ENCODE data around the gene NARF.

The NARF gene

GRCh38 chr17:82435601-82436583 lies 22.6 kb upstream of the NARF start:
- Histone ChIP-seq H3F3A (ENCODE audit: insufficient read depth) (peaks cover 5% of the 10 kb centered on the region; the same call in 1 of the 2 replicates), H4K20me1 (ENCODE audit: low read depth, low read length) (no peaks in the 10 kb centered on the region), H3K9me2 (replicated peaks; ENCODE audit: insufficient read depth, low read length) (no peaks in the 10 kb centered on the region), H3K4me3 (ENCODE audit: insufficient read depth, low read length, poor library complexity, severe bottlenecking) (no peak overlapping the region), H3K79me2 (ENCODE audit: insufficient read depth, low read length) (no peaks in the 10 kb centered on the region), H3K4me2 (ENCODE audit: low read depth, low read length, poor library complexity, severe bottlenecking) (no peak overlapping the region), H3K36me3 (ENCODE audit: low read length) (no peaks in the 10 kb centered on the region), H3K27ac (ENCODE audit: low read depth, low read length) (no peak overlapping the region), H2AFZ (ENCODE audit: low read depth, low read length, severe bottlenecking) (no peak overlapping the region), H3K9me3 (ENCODE audit: insufficient read depth, low read length) (no peaks in the 10 kb centered on the region), H3K27me3 (ENCODE audit: low read length) (no peaks in the 10 kb centered on the region), H3K9ac (ENCODE audit: low read length) (no peak overlapping the region)
- TF ChIP-seq EZH2phosphoT487 (conservative IDR thresholded peaks at IDR 0.05; ENCODE audit: low read length) (no peak), CTCF (IDR thresholded peaks at IDR 0.05; ENCODE audit: insufficient read depth, low read length, poor library complexity, severe bottlenecking) (no peak)

GRCh38 chr17:82436601-82437324 lies 21.8 kb upstream of the NARF start:
- TF ChIP-seq CTCF (IDR thresholded peaks at IDR 0.05; ENCODE audit: insufficient read depth, low read length, poor library complexity, severe bottlenecking), result no peak
- TF ChIP-seq EZH2phosphoT487 (conservative IDR thresholded peaks at IDR 0.05; ENCODE audit: low read length), result no peak
- Histone ChIP-seq H3K9ac (ENCODE audit: low read length) (no peak overlapping the region), H4K20me1 (ENCODE audit: low read depth, low read length) (no peaks in the 10 kb centered on the region), H3K36me3 (ENCODE audit: low read length) (no peaks in the 10 kb centered on the region), H3F3A (ENCODE audit: insufficient read depth) (peaks cover 14% of the 10 kb centered on the region), H3K27ac (ENCODE audit: low read depth, low read length) (no peak overlapping the region), H3K9me2 (replicated peaks; ENCODE audit: insufficient read depth, low read length) (no peaks in the 10 kb centered on the region), H2AFZ (ENCODE audit: low read depth, low read length, severe bottlenecking) (no peak overlapping the region), H3K27me3 (ENCODE audit: low read length) (no peaks in the 10 kb centered on the region), H3K4me2 (ENCODE audit: low read depth, low read length, poor library complexity, severe bottlenecking) (no peak overlapping the region), H3K9me3 (ENCODE audit: insufficient read depth, low read length) (no peaks in the 10 kb centered on the region), H3K79me2 (ENCODE audit: insufficient read depth, low read length) (no peaks in the 10 kb centered on the region), H3K4me3 (ENCODE audit: insufficient read depth, low read length, poor library complexity, severe bottlenecking) (no peak overlapping the region)

- peaks cover 1% of the 10 kb centered on the region; the same call in 1 of the 2 replicates for H3K36me3 ChIP-seq (ENCODE audit: low read length)
- no peaks in the 10 kb centered on the region for H3K27me3 ChIP-seq (ENCODE audit: low read length)
Observed at GRCh38 chr17:82437325-82437668, 21.2 kb upstream of the NARF start.

More at GRCh38 chr17:82437325-82437668, 21.2 kb upstream of the NARF start:
- TF ChIP-seq EZH2phosphoT487 (conservative IDR thresholded peaks at IDR 0.05; ENCODE audit: low read length), result no peak
- no peak for TF ChIP-seq CTCF (IDR thresholded peaks at IDR 0.05; ENCODE audit: insufficient read depth, low read length, poor library complexity, severe bottlenecking)
- H3K79me2 ChIP-seq (ENCODE audit: insufficient read depth, low read length), result no peaks in the 10 kb centered on the region
- H2AFZ ChIP-seq (ENCODE audit: low read depth, low read length, severe bottlenecking), result no peak overlapping the region
- no peaks in the 10 kb centered on the region for H4K20me1 ChIP-seq (ENCODE audit: low read depth, low read length)
- H3K4me2 ChIP-seq (ENCODE audit: low read depth, low read length, poor library complexity, severe bottlenecking), result no peak overlapping the region
- H3K9me3 ChIP-seq (ENCODE audit: insufficient read depth, low read length), result no peaks in the 10 kb centered on the region
- H3K4me3 ChIP-seq (ENCODE audit: insufficient read depth, low read length, poor library complexity, severe bottlenecking), result no peak overlapping the region
- H3K9me2 ChIP-seq (replicated peaks; ENCODE audit: insufficient read depth, low read length), result no peaks in the 10 kb centered on the region
- H3F3A ChIP-seq (ENCODE audit: insufficient read depth), result peaks cover 19% of the 10 kb centered on the region
- H3K27ac ChIP-seq (ENCODE audit: low read depth, low read length), result no peak overlapping the region
- no peak overlapping the region for H3K9ac ChIP-seq (ENCODE audit: low read length)

All from SU-DHL-6 (cell line).